BJ (cell line): Measurements from ENCODE around the gene FAM151A. TPM values are rescaled to one million over a fixed set of nuclear protein-coding genes. Genes with fewer than 3 reads are reported as not detected.

Experiments
- CTCF ChIA-PET: fragments of 350-600 bp; formaldehyde crosslinking; extraction: SDS; loops from one replicate; lab custom pipeline; 2021; ENCODE audit warnings: antibody characterized with exemption, inconsistent platforms; lab: Yijun Ruan, JAX
- POLR2A ChIA-PET: fragments of 300-600 bp; sonication (Branson Sonifier 250); formaldehyde crosslinking; extraction: SDS; loops from one replicate; lab custom pipeline; 2021; ENCODE audit warnings: antibody characterized with exemption; lab: Charles Lee
- DNase-seq: peaks from one replicate; pipeline ENCODE4 v3.0.0-alpha.2; 2011; ENCODE audit warnings: low read depth
- H3K27me3 ChIP-seq: 2 replicates; pipeline ENCODE4 v1.6.0; 2011; ENCODE audit warnings: low read length; ENCODE audit not compliant: control insufficient read depth, insufficient read depth
- H3K36me3 ChIP-seq: 2 replicates; pipeline ENCODE4 v1.5.1; 2011; ENCODE audit warnings: low read length; ENCODE audit not compliant: control insufficient read depth, insufficient read depth
- H3K4me3 ChIP-seq: 2 replicates; pipeline ENCODE4 v1.5.1; 2011; ENCODE audit warnings: low read depth, mild to moderate bottlenecking, control low read depth, low read length
- polyA plus RNA-seq: library from polyadenylated mRNA; depleted of rRNA; stranded (reverse); fragments of >200 nt; gene quantifications from 2 replicates; pipeline ENCODE4 v1.2.3, GENCODE V29; 2011
- TF ChIP-seq, protein P1 (sequence below): IDR thresholded peaks from 2 replicates; pipeline ENCODE4 v1.5.1; 2011; ENCODE audit warnings: low read depth, mild to moderate bottlenecking, control low read depth, inconsistent platforms, low read length, moderate library complexity; ENCODE audit not compliant: insufficient read depth

FAM151A gene
- polyA plus RNA-seq, 1 experiment = not detected

DNA sequence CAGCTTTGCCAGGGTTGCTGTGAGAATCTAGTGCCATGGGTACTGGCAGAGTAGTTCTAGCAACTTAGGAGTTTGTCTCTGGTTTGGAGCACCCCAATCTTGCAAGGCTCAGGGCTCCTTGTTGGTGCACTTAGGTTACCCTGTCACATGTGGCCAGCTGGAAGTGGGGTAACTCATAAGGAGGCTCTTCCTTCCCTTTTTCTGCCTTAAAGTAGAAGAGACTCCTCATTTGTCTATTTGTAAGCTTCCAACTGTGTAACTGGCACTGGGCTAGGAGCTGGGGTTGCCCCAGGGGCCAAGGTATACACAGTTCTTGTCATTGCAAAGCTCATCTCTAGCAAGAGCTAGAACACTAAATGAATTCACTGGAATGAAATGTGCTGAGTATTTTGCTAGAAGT is 28.8 kb upstream of the FAM151A start:
- Histone ChIP-seq H3K4me3 (no peak overlapping the region), H3K36me3 (no peaks in the 10 kb centered on the region), H3K27me3 (peaks cover 13% of the 10 kb centered on the region)
- DNase-seq = no peak
- POLR2A ChIA-PET = no interaction called here
- TF ChIP-seq, protein P1, sequence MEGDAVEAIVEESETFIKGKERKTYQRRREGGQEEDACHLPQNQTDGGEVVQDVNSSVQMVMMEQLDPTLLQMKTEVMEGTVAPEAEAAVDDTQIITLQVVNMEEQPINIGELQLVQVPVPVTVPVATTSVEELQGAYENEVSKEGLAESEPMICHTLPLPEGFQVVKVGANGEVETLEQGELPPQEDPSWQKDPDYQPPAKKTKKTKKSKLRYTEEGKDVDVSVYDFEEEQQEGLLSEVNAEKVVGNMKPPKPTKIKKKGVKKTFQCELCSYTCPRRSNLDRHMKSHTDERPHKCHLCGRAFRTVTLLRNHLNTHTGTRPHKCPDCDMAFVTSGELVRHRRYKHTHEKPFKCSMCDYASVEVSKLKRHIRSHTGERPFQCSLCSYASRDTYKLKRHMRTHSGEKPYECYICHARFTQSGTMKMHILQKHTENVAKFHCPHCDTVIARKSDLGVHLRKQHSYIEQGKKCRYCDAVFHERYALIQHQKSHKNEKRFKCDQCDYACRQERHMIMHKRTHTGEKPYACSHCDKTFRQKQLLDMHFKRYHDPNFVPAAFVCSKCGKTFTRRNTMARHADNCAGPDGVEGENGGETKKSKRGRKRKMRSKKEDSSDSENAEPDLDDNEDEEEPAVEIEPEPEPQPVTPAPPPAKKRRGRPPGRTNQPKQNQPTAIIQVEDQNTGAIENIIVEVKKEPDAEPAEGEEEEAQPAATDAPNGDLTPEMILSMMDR = no peak
- CTCF ChIA-PET = no interaction called here

DNA sequence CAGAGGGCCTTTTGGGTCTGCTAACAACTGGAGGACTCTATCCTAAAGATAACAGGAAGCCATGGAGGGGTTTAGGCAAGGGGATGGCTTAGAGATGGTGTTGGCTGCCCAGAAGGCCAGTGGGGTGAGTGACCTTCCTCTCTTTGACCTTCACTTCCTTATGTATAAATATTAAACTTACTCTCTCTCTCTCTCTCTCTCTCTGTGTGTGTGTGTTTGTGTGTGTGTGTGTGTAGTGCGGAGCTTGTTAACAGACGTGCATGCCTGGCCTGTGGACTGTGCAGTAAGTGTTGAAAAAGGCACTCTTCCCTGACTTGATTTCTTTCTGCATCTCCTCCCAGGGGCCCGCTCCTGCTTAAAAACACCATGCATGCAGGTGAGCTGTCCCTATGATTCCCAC is 28.3 kb upstream of the FAM151A start:
- ChIA-PET POLR2A (no interaction called here), CTCF (no interaction called here)

GRCh38 chr1:54650417-54650816 is 27.1 kb upstream of the FAM151A start:
- CTCF ChIA-PET = no interaction called here
- no peak for DNase-seq
- Histone ChIP-seq H3K27me3 (peaks cover 13% of the 10 kb centered on the region), H3K4me3 (no peak overlapping the region), H3K36me3 (no peaks in the 10 kb centered on the region)
- POLR2A ChIA-PET = no interaction called here
- TF ChIP-seq, protein P1 = no peak

More for the DNA sequence above, 28.3 kb upstream of the FAM151A start:
- DNase-seq = no peak
- no peak overlapping the region for H3K4me3 ChIP-seq
- H3K27me3 ChIP-seq = peaks cover 13% of the 10 kb centered on the region
- TF ChIP-seq, protein P1 = no peak
- no peaks in the 10 kb centered on the region for H3K36me3 ChIP-seq

GRCh38 chr1:54649921-54650320 is 26.6 kb upstream of the FAM151A start:
- ChIA-PET CTCF (no interaction called here), POLR2A (no interaction called here)
- Histone ChIP-seq H3K36me3 (no peaks in the 10 kb centered on the region), H3K4me3 (no peak overlapping the region), H3K27me3 (peaks cover 13% of the 10 kb centered on the region)
- TF ChIP-seq, protein P1 = no peak
- no peak for DNase-seq

- DNase-seq = no peak
- TF ChIP-seq, protein P1 = no peak
- H3K36me3 ChIP-seq = no peaks in the 10 kb centered on the region
- no peak overlapping the region for H3K4me3 ChIP-seq
- ChIA-PET POLR2A (no interaction called here), CTCF (no interaction called here)
- peaks cover 13% of the 10 kb centered on the region for H3K27me3 ChIP-seq
Observed at GRCh38 chr1:54649130-54649898, 26.0 kb upstream of the FAM151A start.
